CD4-positive, alpha-beta T cell (primary cell): ENCODE results near the gene CFAP119. TPM values are rescaled to one million over a fixed set of nuclear protein-coding genes. Genes with fewer than 3 reads are reported as not detected.

ENCODE experiments used
- ATAC-seq: fragments of 200-7000 bp; cut with Tn5 transposase; one replicate; pipeline ENCODE4 v1.10.0; 2022; ENCODE audit warnings: mild to moderate bottlenecking; ENCODE audit not compliant: poor library complexity
- CTCF ChIA-PET: fragments of 350-600 bp; sonication (Branson Sonifier 250); formaldehyde crosslinking; loops from one replicate; lab custom pipeline; 2021; ENCODE audit warnings: antibody characterized with exemption, inconsistent platforms; lab: Charles Lee
- POLR2A ChIA-PET: fragments of 350-600 bp; sonication (Branson Sonifier 250); formaldehyde crosslinking; loops from one replicate; lab custom pipeline; 2021; ENCODE audit warnings: antibody characterized with exemption, inconsistent platforms; lab: Charles Lee
- DNase-seq, 14 experiments: peaks; one replicate each; pipeline ENCODE4 v3.0.0-alpha.2; 2013 to 2020; ENCODE audit warnings: mixed read lengths in 2 of 14
- H3K27ac ChIP-seq, 2 donors: one replicate each; pipeline versions ENCODE4 v1.5.1 to v1.7.0; 2013; ENCODE audit warnings: low read length in 2 of 2, low read depth in 1 of 2, mild to moderate bottlenecking in 1 of 2
- H3K27me3 ChIP-seq, 2 experiments: 1 replicate in 1 of 2; 2 replicates in 1 of 2; pipeline versions ENCODE4 v1.6.1 to v1.7.0; 2013; ENCODE audit warnings: low read length in 2 of 2, control low read depth in 1 of 2, mild to moderate bottlenecking in 1 of 2, moderate library complexity in 1 of 2; ENCODE audit not compliant: insufficient read depth in 2 of 2, control insufficient read depth in 1 of 2
- H3K36me3 ChIP-seq: one replicate; pipeline ENCODE4 v1.6.1; 2013; ENCODE audit warnings: low read length, control low read depth; ENCODE audit not compliant: insufficient read depth
- H3K4me1 ChIP-seq: one replicate; pipeline ENCODE4 v1.6.1; 2013; ENCODE audit warnings: low read length, control low read depth; ENCODE audit not compliant: insufficient read depth
- H3K4me3 ChIP-seq: one replicate; pipeline ENCODE4 v1.5.1; 2013; ENCODE audit warnings: mild to moderate bottlenecking, low read length, moderate library complexity
- H3K9me3 ChIP-seq, 2 experiments: 1 replicate in 1 of 2; 2 replicates in 1 of 2; pipeline versions ENCODE4 v1.6.1 to v1.7.0; 2013; ENCODE audit warnings: low read length in 2 of 2, mild to moderate bottlenecking in 2 of 2, control low read depth in 1 of 2, moderate library complexity in 1 of 2; ENCODE audit not compliant: control insufficient read depth in 1 of 2, insufficient read depth in 1 of 2
- H3K27ac Mint-ChIP-seq: one replicate; pipeline ENCODE4 v1.8.0; 2020; ENCODE audit warnings: mixed read lengths
- H3K27me3 Mint-ChIP-seq: one replicate; pipeline ENCODE4 v1.8.0; 2021; ENCODE audit warnings: mixed read lengths
- H3K36me3 Mint-ChIP-seq: one replicate; pipeline ENCODE4 v1.8.0; 2021; ENCODE audit warnings: low read depth, mixed read lengths
- H3K4me1 Mint-ChIP-seq: one replicate; pipeline ENCODE4 v1.8.0; 2021; ENCODE audit warnings: low read depth, mixed read lengths
- H3K4me3 Mint-ChIP-seq: one replicate; pipeline ENCODE4 v1.8.0; 2020; ENCODE audit warnings: mild to moderate bottlenecking, mixed read lengths
- H3K9me3 Mint-ChIP-seq: one replicate; pipeline ENCODE4 v1.8.0; 2020; ENCODE audit warnings: mixed read lengths
- CTCF ChIP-seq: fragments of 200-600 bp; IDR thresholded peaks from one replicate; pipeline ENCODE4 v1.8.0; 2022; ENCODE audit warnings: antibody characterized with exemption, mild to moderate bottlenecking
- intact Hi-C, 2 experiments: fragments of 100-400 bp; cut with DNase I in 1 of 2; cut with micrococcal nuclease in 1 of 2; formaldehyde crosslinking; loops; one replicate each; pipeline versions ENCODE4 v1.15.1 to v1.9.0; 2023 to 2025; cut with DNase I, micrococcal nuclease
- total RNA-seq, 174 experiments: library from RNA in 2 of 174; stranded (reverse) in 2 of 174; gene quantifications; one replicate each; pipeline ENCODE4 v1.2.3 and lab custom pipeline; 2021 to 2026

Gene CFAP119
- total RNA-seq, 2 experiments from 2014 or later: 1.7 to 2.2 TPM

GRCh38 chr16:30736995-30737793, 24.7 kb downstream of the CFAP119 start:
- ChIA-PET CTCF (no interaction called here), POLR2A (interaction anchor here (0.9 kb wide), 1 partner anchor 10 kb away, joined by 3 read pairs; no protein-coding TSS in a partner anchor)
- Histone ChIP-seq H3K4me3 (no peak overlapping the region), H3K27me3 (no peaks in the 10 kb centered on the region), H3K4me1 (no peaks in the 10 kb centered on the region), H3K9me3 (no peaks in the 10 kb centered on the region), H3K36me3 (peaks cover 77% of the 10 kb centered on the region), H3K27ac (no peak overlapping the region)
- Mint-ChIP-seq H3K27ac (no peak overlapping the region), H3K4me1 (peaks cover 5% of the 10 kb centered on the region), H3K9me3 (no peaks in the 10 kb centered on the region), H3K27me3 (no peaks in the 10 kb centered on the region), H3K36me3 (peaks cover 84% of the 10 kb centered on the region), H3K4me3 (no peak overlapping the region)
- TF ChIP-seq CTCF: no peak
- DNase-seq: no peak
- intact Hi-C loops: no loop called here
- no peak for ATAC-seq

GRCh38 chr16:30731411-30731810, 30.5 kb downstream of the CFAP119 start:
- CTCF ChIA-PET: interaction anchor here (1.8 kb wide), 1 partner anchor 10 kb away, joined by 5 read pairs; no protein-coding TSS in a partner anchor
- H3K36me3 ChIP-seq: peaks cover 70% of the 10 kb centered on the region

GRCh38 chr16:30728899-30729672, 32.8 kb downstream of the CFAP119 start:
- Mint-ChIP-seq H3K36me3 (peaks cover 89% of the 10 kb centered on the region), H3K9me3 (no peaks in the 10 kb centered on the region), H3K4me3 (no peak overlapping the region), H3K27me3 (no peaks in the 10 kb centered on the region), H3K27ac (no peak overlapping the region), H3K4me1 (no peaks in the 10 kb centered on the region)
- POLR2A ChIA-PET: no interaction called here
- no peak for TF ChIP-seq CTCF
- H3K9me3 ChIP-seq: no peaks in the 10 kb centered on the region
- DNase-seq: peak in 1 of 14 experiments; percentile 34
- H3K27ac ChIP-seq: no peak overlapping the region
- no peak overlapping the region for H3K4me3 ChIP-seq
- CTCF ChIA-PET: no interaction called here
- H3K36me3 ChIP-seq: peaks cover 67% of the 10 kb centered on the region
- intact Hi-C loops: no loop called here
- no peaks in the 10 kb centered on the region for H3K27me3 ChIP-seq
- H3K4me1 ChIP-seq: peaks cover 4% of the 10 kb centered on the region
- ATAC-seq: no peak

More at GRCh38 chr16:30731411-30731810, 30.5 kb downstream of the CFAP119 start:
- Histone ChIP-seq H3K27me3 (no peaks in the 10 kb centered on the region), H3K4me3 (no peak overlapping the region), H3K9me3 (no peaks in the 10 kb centered on the region), H3K4me1 (no peaks in the 10 kb centered on the region), H3K27ac (no peak overlapping the region)
- Mint-ChIP-seq H3K4me3 (no peak overlapping the region), H3K36me3 (peaks cover 84% of the 10 kb centered on the region), H3K27ac (no peak overlapping the region), H3K4me1 (no peaks in the 10 kb centered on the region), H3K9me3 (no peaks in the 10 kb centered on the region), H3K27me3 (no peaks in the 10 kb centered on the region)
- POLR2A ChIA-PET: no interaction called here
- no peak for TF ChIP-seq CTCF
- intact Hi-C loops: no loop called here
- DNase-seq: no peak
- no peak for ATAC-seq
